DMS153 (cell line): ENCODE results near the gene GABRD.
A peak's percentile ranks its signal among the peaks of the same experiment; 100 is the strongest.

Experiments used
- DNase-seq: peaks from one replicate; lab custom pipeline; 2025; lab: John Stamatoyannopoulos, UW

GABRD gene

GRCh38 chr1:1985375-1986050 is 33.6 kb upstream of the GABRD start:
- DNase-seq = no peak

DNA sequence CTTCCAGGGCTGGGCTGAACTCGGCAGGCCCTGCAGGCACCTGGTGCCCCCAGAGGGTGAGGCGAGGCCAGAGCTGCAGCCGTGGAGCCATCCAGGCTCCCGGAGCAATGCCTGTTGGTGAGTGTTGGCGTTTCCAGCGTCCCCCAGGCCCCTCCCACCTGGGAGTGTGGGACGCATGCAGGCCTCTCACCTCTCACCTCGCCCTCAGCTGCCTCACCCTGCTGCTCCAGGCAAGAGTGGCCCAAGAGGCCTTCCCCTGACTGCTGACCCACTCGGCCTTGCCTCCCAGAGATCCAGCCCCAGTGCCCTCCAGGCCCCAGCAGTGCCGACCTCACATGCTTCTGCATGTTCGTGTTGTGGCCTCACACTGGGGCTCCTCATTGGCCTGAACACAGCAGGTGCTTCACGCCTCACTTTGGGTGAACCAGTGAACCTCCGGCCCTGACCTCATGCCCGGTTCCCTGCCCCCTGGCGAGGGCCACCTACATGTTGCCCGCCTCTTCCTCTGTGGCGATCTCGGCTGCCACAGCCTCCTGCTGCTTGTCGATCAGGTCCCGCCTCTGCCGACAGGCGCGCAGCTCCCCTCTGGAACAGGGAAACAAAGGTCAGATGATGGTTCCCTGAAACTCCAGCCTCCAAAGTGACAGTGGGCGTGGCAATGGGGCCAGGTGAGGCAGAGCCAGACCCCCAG is 32.5 kb upstream of the GABRD start:
- no peak for DNase-seq

- DNase-seq = no peak
These were observed 32.0 kb upstream of the GABRD start for GRCh38 chr1:1987142-1987510.

- no peak for DNase-seq
These were observed 30.8 kb upstream of the GABRD start for GRCh38 chr1:1988061-1988945.

DNA sequence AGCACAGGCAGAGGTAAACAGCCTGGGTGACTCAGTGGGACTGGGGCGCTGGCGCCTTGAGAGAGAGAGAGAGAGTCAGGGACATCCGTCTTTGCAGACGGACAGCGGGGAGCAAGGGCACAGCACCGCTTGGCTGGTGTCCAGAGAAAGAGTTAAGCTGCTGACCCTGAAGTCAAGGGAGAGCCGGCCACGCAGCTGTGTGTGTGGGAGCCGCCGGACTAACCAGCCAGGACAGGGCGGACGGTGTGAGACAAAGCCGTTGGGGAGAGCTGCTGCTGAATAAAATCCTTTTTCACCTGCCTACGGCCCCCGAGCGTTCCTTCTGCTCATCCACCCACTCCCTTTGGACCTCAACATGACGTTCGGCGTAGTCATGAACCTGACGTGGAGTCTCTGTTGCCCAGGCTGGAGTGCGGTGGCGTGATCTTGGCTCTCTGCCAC is 30.0 kb upstream of the GABRD start:
- peak; percentile 45 for DNase-seq

DNA sequence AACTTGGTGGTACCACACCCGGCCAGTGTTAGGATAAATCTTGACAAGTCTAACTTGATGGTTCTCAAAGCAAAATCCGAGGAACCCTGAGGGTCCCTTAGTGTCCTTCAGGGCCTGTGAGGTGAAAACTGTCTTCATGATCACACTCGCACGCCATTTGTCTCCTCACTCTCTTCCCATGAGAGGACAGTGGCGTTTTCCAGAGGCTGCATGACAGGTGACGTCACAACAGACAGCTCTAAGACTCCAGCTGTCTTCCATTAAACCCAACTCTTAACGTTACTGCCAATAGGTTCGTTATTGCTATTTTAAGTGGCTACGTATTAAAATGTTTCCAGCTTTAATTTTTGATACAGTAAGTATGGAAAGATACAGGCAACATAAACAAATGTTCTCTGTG is 29.4 kb upstream of the GABRD start:
- DNase-seq = no peak

DNA sequence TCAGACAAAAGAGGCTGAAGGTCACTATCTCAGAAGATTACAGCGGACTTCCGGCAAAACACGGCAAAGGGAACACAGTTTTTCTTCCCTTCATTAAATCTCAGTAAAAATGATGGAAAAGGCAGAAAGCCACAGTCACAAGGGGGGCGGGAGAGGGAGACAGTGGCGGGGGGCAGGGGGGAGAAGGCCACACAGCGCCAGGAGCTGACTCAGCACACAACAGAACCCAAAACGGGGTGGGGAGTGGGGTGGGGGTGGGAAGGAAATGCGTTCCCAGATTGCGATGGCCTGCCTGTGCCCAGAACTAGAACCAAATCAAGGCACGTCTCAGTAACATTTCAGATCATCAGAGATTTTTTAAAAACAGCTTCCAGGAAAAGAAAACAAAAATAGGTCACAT is 28.9 kb upstream of the GABRD start:
- DNase-seq = no peak

DNA sequence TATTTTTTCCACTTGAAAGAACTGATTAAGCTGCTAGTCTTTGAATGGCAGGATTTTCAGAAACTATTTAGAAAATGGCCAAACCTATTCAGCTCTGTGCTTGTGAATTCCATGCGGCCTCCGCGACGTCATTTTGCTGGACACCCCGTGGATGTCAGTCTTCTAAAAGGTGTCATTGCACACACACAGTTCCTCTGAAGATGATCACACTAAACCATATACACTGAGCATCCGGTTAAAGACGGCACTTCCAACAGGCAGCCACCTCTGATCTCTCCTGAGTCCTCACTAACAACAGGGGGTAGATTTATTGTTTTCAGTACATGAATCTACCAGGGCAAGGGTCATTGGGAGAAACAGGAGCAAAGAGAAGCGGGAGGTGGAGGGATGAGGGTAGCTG is 24.6 kb upstream of the GABRD start:
- no peak for DNase-seq

DNA sequence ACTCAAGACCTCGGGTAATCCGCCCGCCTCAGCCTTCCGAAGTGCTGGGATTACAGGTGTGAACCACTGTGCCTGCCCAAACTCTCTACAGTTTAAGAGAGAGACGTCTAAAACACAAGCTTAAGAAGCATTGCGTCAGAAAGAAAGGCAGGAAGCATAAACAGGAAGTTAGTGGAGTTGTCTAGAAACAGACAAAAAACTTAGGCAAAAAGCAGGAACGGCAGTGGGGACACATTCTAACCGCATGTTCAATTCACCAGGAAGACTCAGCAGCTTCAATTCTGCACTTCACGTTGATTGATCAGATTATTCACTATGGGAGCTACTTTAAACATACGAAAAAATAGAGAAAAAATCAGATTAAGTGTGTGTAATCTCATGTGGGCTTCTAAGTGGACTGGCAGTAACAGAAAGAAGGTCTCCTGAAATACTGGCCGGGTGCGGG is 22.9 kb upstream of the GABRD start:
- no peak for DNase-seq

- no peak for DNase-seq
These were observed 21.6 kb upstream of the GABRD start for GRCh38 chr1:1997576-1997975.

GRCh38 chr1:2000432-2000831 is 18.7 kb upstream of the GABRD start:
- DNase-seq = no peak

- DNase-seq = no peak
These were observed 18.3 kb upstream of the GABRD start for GRCh38 chr1:2000850-2001249.

GRCh38 chr1:2001773-2002411 is 17.3 kb upstream of the GABRD start:
- no peak for DNase-seq

- peak; percentile 64 for DNase-seq
These were observed 15.5 kb upstream of the GABRD start, which contains the start of gene CFAP74 for GRCh38 chr1:2003541-2004131. Gene CFAP74, minus strand, starts transcription at chr1:2003786. Its CDS starts 12,830 bp downstream, at chr1:1990956.

DNA sequence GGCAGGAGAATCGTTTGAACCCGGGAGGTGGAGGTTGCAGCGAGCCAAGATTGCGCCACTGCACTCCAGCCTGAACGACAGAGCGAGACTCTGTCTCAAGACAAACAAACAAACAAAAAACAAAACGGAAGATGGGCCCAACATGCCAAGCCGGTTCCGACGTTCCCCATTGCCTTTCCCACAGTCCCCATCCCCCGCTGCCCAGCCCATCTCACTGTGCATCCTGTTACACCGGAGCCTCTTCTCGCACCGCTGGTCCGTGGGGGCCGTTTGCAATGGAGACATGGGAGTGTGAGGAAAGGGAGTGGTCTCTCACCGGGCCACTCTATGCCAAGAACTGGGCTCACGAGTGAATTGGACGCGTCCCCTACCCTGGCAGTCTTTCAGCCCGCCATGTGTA is 14.3 kb upstream of the GABRD start:
- no peak for DNase-seq

- DNase-seq = no peak
These were observed 9.8 kb upstream of the GABRD start for GRCh38 chr1:2009101-2010053.

- DNase-seq = no peak
These were observed 5.0 kb upstream of the GABRD start for GRCh38 chr1:2014181-2014580.

- DNase-seq = no peak
These were observed 4.1 kb upstream of the GABRD start for GRCh38 chr1:2014741-2015735.

GRCh38 chr1:2016123-2016522 is 3.0 kb upstream of the GABRD start:
- no peak for DNase-seq
